ENCODE measurements around the gene SELENOV. TPM values are rescaled to one million over a fixed set of nuclear protein-coding genes. Genes with fewer than 3 reads are reported as not detected.

SELENOV gene
- total and polyA plus RNA-seq, 9 of the 15 experiments (the other 6 are each of a cell fraction or from before 2014, with no cell fraction given) = 0.04 to 0.09 (median 0.06) TPM; not detected in 4

DNA sequence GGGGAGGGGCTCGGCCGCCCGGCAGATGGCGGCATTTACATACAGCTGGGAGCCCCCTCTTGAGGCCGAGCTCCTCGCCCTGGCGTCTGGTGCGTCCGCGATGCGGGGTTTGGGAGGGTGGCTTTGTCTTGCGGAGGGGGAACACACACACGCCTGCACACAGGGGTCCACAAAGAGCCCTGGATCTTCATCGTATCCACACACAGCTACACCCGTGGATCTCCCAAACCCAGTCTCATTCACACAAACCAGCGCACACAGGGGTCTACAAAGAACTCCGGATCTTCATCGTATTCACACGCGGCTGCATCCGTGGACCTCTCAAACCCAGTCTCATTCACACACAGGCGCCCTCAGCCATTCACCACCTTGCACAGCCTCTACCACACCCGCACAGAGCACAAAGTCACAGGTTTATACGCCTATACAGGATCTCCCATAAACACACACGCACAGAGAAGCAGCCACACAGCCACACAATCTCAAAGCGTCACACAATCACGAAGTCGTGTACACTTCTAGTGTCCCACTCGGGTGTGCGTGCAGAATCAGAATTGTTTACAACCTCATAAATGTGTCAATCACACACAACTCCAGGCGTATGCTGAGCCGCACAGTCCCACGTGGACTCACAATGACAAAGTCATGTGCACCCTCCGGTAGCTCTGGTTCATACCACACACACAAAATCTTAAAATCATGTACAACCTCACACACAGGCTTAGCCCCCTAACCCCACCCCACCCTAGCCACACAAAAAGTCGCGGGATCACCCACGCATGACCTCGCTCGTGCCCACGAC lies 16.7 kb upstream of the SELENOV start (continued):
- TF ChIP-seq ESRRB (CRISPR knock-in tag; IDR thresholded peaks at IDR 0.05; ENCODE audit: borderline replicate concordance) (no peak), SMAD1 (IDR thresholded peaks at IDR 0.05; ENCODE audit: low read depth, low read length, partially characterized antibody) (no peak), BCOR (IDR thresholded peaks at IDR 0.05) (no peak), SAFB (IDR thresholded peaks at IDR 0.05; ENCODE audit: borderline replicate concordance, low read depth, low read length) (no peak; the same call in 1 of the 2 replicates), CC2D1A (IDR thresholded peaks at IDR 0.05) (peak; percentile 77; the same call in 1 of the 2 replicates), RAD51 (IDR thresholded peaks at IDR 0.05; ENCODE audit: borderline replicate concordance, low read depth) (no peak), BHLHE40 (IDR thresholded peaks at IDR 0.05; ENCODE audit: low read length) (peak; percentile 25; the same call in 1 of the 2 replicates), KDM1A (IDR thresholded peaks at IDR 0.05) (peak; percentile 16 to 60; a peak in 1 of 4 replicates), CCNT2 (IDR thresholded peaks at IDR 0.05; ENCODE audit: borderline replicate concordance, extremely low read depth, insufficient read length, low read depth, low read length) (no peak)
- TF ChIP-seq, protein P1, sequence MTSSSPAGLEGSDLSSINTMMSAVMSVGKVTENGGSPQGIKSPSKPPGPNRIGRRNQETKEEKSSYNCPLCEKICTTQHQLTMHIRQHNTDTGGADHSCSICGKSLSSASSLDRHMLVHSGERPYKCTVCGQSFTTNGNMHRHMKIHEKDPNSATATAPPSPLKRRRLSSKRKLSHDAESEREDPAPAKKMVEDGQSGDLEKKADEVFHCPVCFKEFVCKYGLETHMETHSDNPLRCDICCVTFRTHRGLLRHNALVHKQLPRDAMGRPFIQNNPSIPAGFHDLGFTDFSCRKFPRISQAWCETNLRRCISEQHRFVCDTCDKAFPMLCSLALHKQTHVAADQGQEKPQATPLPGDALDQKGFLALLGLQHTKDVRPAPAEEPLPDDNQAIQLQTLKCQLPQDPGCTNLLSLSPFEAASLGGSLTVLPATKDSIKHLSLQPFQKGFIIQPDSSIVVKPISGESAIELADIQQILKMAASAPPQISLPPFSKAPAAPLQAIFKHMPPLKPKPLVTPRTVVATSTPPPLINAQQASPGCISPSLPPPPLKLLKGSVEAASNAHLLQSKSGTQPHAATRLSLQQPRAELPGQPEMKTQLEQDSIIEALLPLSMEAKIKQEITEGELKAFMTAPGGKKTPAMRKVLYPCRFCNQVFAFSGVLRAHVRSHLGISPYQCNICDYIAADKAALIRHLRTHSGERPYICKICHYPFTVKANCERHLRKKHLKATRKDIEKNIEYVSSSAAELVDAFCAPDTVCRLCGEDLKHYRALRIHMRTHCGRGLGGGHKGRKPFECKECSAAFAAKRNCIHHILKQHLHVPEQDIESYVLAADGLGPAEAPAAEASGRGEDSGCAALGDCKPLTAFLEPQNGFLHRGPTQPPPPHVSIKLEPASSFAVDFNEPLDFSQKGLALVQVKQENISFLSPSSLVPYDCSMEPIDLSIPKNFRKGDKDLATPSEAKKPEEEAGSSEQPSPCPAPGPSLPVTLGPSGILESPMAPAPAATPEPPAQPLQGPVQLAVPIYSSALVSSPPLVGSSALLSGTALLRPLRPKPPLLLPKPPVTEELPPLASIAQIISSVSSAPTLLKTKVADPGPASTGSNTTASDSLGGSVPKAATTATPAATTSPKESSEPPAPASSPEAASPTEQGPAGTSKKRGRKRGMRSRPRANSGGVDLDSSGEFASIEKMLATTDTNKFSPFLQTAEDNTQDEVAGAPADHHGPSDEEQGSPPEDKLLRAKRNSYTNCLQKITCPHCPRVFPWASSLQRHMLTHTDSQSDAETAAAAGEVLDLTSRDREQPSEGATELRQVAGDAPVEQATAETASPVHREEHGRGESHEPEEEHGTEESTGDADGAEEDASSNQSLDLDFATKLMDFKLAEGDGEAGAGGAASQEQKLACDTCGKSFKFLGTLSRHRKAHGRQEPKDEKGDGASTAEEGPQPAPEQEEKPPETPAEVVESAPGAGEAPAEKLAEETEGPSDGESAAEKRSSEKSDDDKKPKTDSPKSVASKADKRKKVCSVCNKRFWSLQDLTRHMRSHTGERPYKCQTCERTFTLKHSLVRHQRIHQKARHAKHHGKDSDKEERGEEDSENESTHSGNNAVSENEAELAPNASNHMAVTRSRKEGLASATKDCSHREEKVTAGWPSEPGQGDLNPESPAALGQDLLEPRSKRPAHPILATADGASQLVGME (CRISPR knock-in tag; IDR thresholded peaks at IDR 0.05) = no peak
- TF ChIP-seq, protein P2, sequence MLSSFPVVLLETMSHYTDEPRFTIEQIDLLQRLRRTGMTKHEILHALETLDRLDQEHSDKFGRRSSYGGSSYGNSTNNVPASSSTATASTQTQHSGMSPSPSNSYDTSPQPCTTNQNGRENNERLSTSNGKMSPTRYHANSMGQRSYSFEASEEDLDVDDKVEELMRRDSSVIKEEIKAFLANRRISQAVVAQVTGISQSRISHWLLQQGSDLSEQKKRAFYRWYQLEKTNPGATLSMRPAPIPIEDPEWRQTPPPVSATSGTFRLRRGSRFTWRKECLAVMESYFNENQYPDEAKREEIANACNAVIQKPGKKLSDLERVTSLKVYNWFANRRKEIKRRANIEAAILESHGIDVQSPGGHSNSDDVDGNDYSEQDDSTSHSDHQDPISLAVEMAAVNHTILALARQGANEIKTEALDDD (IDR thresholded peaks at IDR 0.05) = no peak
- TF ChIP-seq, protein P3, sequence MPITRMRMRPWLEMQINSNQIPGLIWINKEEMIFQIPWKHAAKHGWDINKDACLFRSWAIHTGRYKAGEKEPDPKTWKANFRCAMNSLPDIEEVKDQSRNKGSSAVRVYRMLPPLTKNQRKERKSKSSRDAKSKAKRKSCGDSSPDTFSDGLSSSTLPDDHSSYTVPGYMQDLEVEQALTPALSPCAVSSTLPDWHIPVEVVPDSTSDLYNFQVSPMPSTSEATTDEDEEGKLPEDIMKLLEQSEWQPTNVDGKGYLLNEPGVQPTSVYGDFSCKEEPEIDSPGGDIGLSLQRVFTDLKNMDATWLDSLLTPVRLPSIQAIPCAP (CRISPR knock-in tag; IDR thresholded peaks at IDR 0.05; ENCODE audit: borderline replicate concordance) = no peak
- TF ChIP-seq, protein P4, sequence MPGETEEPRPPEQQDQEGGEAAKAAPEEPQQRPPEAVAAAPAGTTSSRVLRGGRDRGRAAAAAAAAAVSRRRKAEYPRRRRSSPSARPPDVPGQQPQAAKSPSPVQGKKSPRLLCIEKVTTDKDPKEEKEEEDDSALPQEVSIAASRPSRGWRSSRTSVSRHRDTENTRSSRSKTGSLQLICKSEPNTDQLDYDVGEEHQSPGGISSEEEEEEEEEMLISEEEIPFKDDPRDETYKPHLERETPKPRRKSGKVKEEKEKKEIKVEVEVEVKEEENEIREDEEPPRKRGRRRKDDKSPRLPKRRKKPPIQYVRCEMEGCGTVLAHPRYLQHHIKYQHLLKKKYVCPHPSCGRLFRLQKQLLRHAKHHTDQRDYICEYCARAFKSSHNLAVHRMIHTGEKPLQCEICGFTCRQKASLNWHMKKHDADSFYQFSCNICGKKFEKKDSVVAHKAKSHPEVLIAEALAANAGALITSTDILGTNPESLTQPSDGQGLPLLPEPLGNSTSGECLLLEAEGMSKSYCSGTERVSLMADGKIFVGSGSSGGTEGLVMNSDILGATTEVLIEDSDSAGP (CRISPR knock-in tag; IDR thresholded peaks at IDR 0.05) = no peak
- TF ChIP-seq, protein P5, sequence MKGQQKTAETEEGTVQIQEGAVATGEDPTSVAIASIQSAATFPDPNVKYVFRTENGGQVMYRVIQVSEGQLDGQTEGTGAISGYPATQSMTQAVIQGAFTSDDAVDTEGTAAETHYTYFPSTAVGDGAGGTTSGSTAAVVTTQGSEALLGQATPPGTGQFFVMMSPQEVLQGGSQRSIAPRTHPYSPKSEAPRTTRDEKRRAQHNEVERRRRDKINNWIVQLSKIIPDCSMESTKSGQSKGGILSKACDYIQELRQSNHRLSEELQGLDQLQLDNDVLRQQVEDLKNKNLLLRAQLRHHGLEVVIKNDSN (CRISPR knock-in tag; IDR thresholded peaks at IDR 0.05) = peak; percentile 61
- TF ChIP-seq, protein P6, sequence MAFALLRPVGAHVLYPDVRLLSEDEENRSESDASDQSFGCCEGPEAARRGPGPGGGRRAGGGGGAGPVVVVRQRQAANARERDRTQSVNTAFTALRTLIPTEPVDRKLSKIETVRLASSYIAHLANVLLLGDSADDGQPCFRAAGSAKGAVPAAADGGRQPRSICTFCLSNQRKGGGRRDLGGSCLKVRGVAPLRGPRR (CRISPR knock-in tag; IDR thresholded peaks at IDR 0.05) = no peak

Measured in K562 (cell line).